Adipocyte (in vitro differentiated cells): ENCODE measurements around the gene TAOK1.
A peak's percentile ranks its signal among the peaks of the same experiment; 100 is the strongest.

Experiments used
- DNase-seq: peaks from one replicate; pipeline ENCODE4 v3.0.0-alpha.2; 2015; ENCODE audit warnings: low read depth
- H3K27me3 ChIP-seq: replicated peaks from 2 replicates; pipeline ENCODE4 v1.7.0; 2013; ENCODE audit warnings: mild to moderate bottlenecking, low read length, moderate library complexity; ENCODE audit not compliant: control insufficient read depth, insufficient read depth
- H3K36me3 ChIP-seq: 2 replicates; pipeline ENCODE4 v1.7.0; 2013; ENCODE audit warnings: low read length, mild to moderate bottlenecking, moderate library complexity; ENCODE audit not compliant: control insufficient read depth, insufficient read depth, severe bottlenecking
- H3K4me1 ChIP-seq: 2 replicates; pipeline ENCODE4 v1.7.0; 2013; ENCODE audit warnings: mild to moderate bottlenecking, low read length, moderate library complexity; ENCODE audit not compliant: control insufficient read depth, insufficient read depth
- H3K4me3 ChIP-seq: 2 replicates; pipeline ENCODE4 v1.7.0; 2013; ENCODE audit warnings: mild to moderate bottlenecking, low read length, moderate library complexity
- H3K9ac ChIP-seq: 2 replicates; pipeline ENCODE4 v1.7.0; 2013; ENCODE audit warnings: mild to moderate bottlenecking, low read length, moderate library complexity
- H3K9me3 ChIP-seq: 2 replicates; pipeline ENCODE4 v1.7.0; 2013; ENCODE audit warnings: mild to moderate bottlenecking, low read length, moderate library complexity; ENCODE audit not compliant: control insufficient read depth

Gene TAOK1

DNA sequence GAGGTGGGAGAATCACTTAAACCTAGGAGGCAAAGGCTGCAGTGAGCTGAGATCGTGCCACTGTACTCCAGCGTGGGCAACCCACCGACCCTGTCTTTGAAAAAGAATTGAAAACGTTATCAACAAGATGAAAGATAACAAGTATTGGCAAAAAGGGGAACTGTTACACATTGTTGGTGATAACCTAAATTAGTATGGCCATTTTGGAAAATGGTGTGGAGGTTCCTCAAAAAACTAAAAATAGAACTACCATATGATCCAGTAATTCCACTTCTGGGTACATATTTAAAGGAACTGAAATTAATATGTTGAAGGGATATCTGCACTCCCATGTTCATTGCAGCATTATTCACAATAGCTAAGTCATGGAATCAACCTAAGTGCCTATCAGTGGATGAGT lies 115.7 kb downstream of the TAOK1 start:
- peaks cover 78% of the 10 kb centered on the region for H3K36me3 ChIP-seq
- peaks cover 13% of the 10 kb centered on the region for H3K4me1 ChIP-seq

DNA sequence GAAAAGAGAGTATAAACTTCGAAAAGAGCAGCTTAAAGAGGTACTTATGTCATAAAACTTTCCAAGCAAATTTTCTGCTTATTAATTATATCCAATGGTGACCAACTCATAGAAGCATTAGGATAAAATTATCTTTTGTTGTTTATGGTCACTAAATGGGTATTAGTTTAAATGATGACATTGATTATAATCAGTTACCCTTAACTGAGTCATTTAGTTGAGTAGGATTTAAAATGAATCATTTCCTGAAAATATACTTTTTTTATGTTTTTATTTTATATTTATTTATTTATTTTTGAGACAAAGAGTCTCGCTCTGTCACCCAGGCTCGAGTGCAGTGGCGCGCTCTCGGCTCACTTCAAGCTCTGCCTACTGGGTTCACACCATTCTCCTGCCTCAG lies 120.8 kb downstream of the TAOK1 start:
- H3K4me1 ChIP-seq = peaks cover 9% of the 10 kb centered on the region
- no peak overlapping the region for H3K9ac ChIP-seq
- H3K36me3 ChIP-seq = peaks cover 78% of the 10 kb centered on the region
- no peak overlapping the region for H3K4me3 ChIP-seq
- H3K27me3 ChIP-seq = no peaks in the 10 kb centered on the region
- H3K9me3 ChIP-seq = no peaks in the 10 kb centered on the region
- no peak for DNase-seq

More for the DNA sequence above, 115.7 kb downstream of the TAOK1 start:
- H3K9ac ChIP-seq = no peak overlapping the region
- DNase-seq = no peak
- no peak overlapping the region for H3K4me3 ChIP-seq
- no peaks in the 10 kb centered on the region for H3K27me3 ChIP-seq
- no peaks in the 10 kb centered on the region for H3K9me3 ChIP-seq

DNA sequence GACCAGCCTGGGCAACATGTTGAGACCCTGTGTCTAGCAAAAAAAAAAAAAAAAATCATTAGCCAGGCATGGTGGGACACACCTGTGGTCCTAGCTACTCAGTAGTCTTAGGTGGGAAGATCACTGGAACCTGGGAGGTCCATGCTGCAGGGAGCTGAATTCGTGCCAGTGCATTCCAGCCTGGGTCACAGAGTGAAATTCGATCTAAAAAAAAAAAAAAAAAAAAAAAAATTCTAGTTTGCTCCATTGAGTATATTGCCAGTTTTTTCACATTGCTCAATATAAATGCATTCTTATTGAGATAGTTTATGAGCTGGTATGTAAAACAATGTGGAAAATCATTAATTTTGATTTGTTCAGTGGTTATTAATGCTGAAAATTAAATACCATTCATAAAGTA lies 124.6 kb downstream of the TAOK1 start:
- H3K9ac ChIP-seq = no peak overlapping the region
- peaks cover 66% of the 10 kb centered on the region for H3K36me3 ChIP-seq
- peak; percentile 53 for DNase-seq
- no peaks in the 10 kb centered on the region for H3K27me3 ChIP-seq
- peaks cover 9% of the 10 kb centered on the region for H3K4me1 ChIP-seq
- no peaks in the 10 kb centered on the region for H3K9me3 ChIP-seq
- no peak overlapping the region for H3K4me3 ChIP-seq

DNA sequence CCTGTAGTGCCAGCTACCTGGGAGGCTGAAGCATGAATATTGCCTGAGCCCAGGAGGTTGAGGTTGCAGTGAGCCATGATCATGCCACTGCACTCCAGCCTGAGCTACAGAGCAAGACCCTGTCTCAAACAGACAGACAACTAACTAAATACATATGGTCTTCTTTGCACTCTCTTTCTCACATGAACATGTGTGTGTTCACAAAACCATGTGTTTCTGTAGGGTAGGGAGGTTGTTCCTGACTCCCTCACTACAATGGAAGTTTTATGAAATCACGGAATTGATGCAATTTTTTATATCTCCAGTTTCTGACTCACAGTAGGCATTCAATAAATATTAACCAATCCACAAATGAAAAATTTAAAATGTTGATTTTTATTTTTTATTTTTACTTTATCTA lies 128.2 kb downstream of the TAOK1 start:
- no peak for DNase-seq
- no peaks in the 10 kb centered on the region for H3K27me3 ChIP-seq
- no peaks in the 10 kb centered on the region for H3K9me3 ChIP-seq
- H3K36me3 ChIP-seq = peaks cover 61% of the 10 kb centered on the region
- no peak overlapping the region for H3K4me3 ChIP-seq
- H3K9ac ChIP-seq = no peak overlapping the region
- peaks cover 9% of the 10 kb centered on the region for H3K4me1 ChIP-seq

DNA sequence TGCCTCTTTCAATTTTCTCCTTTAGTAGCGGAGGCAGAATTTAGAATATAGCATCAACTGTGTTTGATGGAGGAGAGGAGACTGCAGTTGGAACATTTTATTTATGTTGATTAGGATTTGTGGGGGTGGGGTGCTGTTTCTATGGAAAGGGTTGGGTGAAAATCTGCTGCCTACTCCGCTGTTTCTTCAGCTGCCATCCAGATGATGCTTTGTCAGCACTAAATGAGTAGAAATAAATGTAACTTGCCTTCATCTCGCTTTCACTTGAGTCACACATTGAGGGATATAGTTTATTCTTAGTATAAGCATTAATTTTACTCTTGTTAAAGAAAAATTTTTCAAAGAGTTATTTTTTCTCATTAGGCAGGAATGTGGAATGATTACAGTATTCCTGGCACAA lies 134.5 kb downstream of the TAOK1 start:
- no peaks in the 10 kb centered on the region for H3K27me3 ChIP-seq
- no peak overlapping the region for H3K4me3 ChIP-seq
- H3K9me3 ChIP-seq = no peaks in the 10 kb centered on the region
- H3K9ac ChIP-seq = no peak overlapping the region
- no peaks in the 10 kb centered on the region for H3K4me1 ChIP-seq
- peaks cover 65% of the 10 kb centered on the region for H3K36me3 ChIP-seq
- DNase-seq = no peak

DNA sequence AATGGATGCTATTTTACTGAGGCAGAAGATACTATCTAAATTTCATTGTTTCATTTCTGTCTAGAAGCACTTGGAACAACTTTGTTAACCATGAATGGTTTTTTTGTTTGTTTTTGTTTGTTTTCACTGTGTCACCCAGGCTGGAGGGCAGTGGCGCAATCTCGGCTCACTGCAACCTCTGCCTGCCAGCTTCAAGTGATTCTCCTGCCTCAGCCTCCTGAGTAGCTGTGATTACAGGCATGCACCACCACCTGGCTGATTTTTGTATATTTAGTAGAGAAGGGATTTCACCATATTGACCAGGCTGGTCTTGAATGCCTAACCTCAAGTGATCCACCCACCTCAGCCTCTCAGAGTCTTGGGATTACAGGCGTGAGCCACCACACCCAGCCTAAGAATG lies 136.2 kb downstream of the TAOK1 start:
- Histone ChIP-seq H3K36me3 (peaks cover 63% of the 10 kb centered on the region), H3K27me3 (no peaks in the 10 kb centered on the region), H3K9me3 (no peaks in the 10 kb centered on the region), H3K4me1 (no peaks in the 10 kb centered on the region), H3K9ac (no peak overlapping the region), H3K4me3 (no peak overlapping the region)
- DNase-seq = peak; percentile 31

DNA sequence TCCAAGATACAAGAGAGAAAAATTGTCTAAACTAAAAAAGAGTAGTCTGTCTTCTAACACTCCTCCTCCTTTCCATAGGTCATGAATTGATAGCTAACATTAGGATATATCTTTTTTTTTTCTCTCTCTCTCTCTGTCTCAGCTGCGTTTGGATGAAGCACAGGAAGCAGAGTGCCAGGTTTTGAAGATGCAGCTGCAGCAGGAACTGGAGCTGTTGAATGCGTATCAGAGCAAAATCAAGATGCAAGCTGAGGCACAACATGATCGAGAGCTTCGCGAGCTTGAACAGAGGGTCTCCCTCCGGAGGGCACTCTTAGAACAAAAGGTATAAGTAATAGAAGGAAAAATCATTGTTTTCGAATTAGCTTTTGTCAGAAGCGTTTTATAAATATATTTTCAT lies 143.8 kb downstream of the TAOK1 start:
- H3K36me3 ChIP-seq = peaks cover 62% of the 10 kb centered on the region

DNA sequence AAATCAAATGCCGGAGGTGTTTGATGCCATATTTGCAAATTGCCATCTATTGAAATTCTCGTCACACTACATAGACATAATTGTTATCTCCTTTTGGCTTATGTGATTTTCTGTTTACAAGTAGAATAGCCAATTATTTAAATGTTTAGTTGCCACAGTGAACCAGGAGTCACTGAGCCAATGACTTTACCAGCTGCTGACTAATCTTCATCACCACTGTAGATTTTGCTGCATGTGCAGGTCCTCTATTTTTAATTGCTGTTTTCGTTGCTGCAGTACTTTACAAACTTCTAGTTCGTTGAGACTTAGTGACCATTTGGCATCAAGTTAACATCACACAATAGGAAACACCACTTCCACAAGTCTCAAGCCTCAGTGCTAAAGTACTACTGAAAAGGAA lies 153.9 kb downstream of the TAOK1 start:
- H3K4me3 ChIP-seq = no peak overlapping the region
- peaks cover 48% of the 10 kb centered on the region for H3K36me3 ChIP-seq
- H3K27me3 ChIP-seq = no peaks in the 10 kb centered on the region
- no peak overlapping the region for H3K9ac ChIP-seq
- no peaks in the 10 kb centered on the region for H3K9me3 ChIP-seq
- peaks cover 15% of the 10 kb centered on the region for H3K4me1 ChIP-seq
- DNase-seq = no peak

More for the DNA sequence above, 143.8 kb downstream of the TAOK1 start:
- Histone ChIP-seq H3K4me1 (no peaks in the 10 kb centered on the region), H3K9me3 (no peaks in the 10 kb centered on the region), H3K27me3 (no peaks in the 10 kb centered on the region), H3K4me3 (no peak overlapping the region), H3K9ac (no peak overlapping the region)
- no peak for DNase-seq

DNA sequence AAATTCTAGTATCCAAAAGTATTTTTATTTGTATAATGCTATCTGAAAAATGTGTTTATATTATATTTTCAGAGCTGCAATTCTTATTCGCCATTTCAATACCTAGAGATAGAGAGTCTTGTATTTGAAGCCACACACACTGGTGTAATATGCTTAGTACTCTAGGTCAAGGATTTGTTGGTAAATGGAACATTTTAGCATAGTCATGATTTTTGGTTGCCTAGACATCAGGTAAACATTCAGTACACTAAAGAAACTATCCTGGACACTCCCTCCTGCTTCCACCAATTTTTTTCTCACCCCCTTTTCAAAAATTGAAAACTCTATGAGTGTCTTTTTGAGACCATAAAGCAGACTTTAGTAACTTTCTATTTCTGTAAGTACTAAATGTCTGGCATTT lies 155.9 kb downstream of the TAOK1 start:
- no peaks in the 10 kb centered on the region for H3K9me3 ChIP-seq
- DNase-seq = peak; percentile 34
- no peak overlapping the region for H3K4me3 ChIP-seq
- H3K27me3 ChIP-seq = no peaks in the 10 kb centered on the region
- peaks cover 36% of the 10 kb centered on the region for H3K36me3 ChIP-seq
- peaks cover 26% of the 10 kb centered on the region for H3K4me1 ChIP-seq
- no peak overlapping the region for H3K9ac ChIP-seq

DNA sequence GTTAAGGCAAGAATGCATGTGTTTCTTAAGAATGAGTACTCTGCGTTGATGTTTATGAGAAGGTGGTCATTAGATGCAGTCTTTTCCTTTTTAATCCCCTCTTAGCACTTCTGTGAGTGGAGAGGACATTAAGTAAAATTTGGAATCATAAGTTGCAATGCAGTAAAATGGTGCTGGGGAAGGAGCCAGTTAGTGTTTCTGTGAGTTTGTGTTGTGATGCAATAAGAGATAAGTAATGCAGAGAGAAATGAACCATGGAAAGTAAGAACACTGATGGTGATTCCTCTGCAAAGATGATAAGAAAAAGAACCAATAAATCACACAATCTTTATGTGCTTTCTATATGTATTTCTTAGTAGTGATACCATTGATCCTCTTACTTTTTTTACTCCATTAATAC lies 156.7 kb downstream of the TAOK1 start:
- Histone ChIP-seq H3K4me1 (peaks cover 26% of the 10 kb centered on the region), H3K9ac (no peak overlapping the region), H3K27me3 (no peaks in the 10 kb centered on the region), H3K9me3 (no peaks in the 10 kb centered on the region), H3K4me3 (no peak overlapping the region), H3K36me3 (peaks cover 35% of the 10 kb centered on the region)
- peak; percentile 52 for DNase-seq

DNA sequence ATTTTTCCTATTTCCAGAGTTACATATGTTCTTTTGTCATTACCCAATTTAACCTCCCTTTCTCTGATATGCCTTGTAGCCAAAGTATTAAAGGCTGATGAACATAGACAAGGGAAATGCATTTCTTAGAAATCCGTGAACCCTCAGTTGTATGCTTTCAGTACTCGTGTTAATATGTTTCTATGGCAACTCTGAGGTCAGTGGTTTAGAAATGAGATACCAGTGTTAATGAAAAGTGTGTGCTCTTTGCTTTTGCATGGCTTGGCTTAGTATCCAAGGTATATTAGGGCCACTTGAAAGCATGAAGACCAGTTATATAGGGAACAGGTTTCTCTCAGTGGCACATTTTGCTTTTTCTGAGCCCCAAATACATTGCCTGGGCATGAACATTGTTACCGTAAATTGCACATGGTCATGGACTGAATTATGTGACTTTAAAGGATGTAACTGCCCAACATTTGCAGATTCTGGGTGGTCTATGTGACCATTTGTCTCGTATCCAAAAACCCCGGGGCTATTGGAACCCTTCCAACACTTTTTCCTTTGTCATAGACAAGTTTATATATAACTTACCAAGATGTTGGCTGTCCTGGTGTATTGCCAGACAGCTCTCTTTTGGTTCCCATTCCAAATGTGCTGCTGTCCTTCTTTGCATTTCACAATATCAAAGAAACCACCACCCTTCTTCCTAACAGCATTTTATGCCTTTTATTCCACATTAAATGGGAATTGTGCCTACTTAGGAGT lies 159.2 kb downstream of the TAOK1 start:
- DNase-seq = peak; percentile 64
- H3K27me3 ChIP-seq = no peaks in the 10 kb centered on the region
- peaks cover 13% of the 10 kb centered on the region for H3K36me3 ChIP-seq
- H3K4me3 ChIP-seq = no peak overlapping the region
- no peak overlapping the region for H3K9ac ChIP-seq
- H3K4me1 ChIP-seq = peaks cover 26% of the 10 kb centered on the region
- no peaks in the 10 kb centered on the region for H3K9me3 ChIP-seq

DNA sequence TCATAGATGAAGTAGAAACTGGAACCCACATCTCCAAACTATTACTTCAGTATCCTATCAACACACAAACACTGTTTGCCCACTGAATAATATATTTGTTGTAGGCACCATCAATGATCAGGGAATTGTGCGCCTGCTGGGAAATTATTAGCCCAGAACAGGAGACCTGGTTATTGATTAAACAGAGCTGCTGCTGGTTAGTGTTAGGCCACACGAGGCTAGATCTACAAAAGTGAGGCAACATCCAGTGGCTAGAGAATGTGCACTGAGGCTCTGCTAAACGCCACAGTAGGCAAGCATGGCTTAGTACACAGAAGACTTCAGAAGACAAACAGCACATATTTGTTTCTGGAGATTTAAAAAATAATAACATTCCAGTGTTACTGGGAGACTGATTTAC lies 165.7 kb downstream of the TAOK1 start:
- no peaks in the 10 kb centered on the region for H3K9me3 ChIP-seq
- no peaks in the 10 kb centered on the region for H3K27me3 ChIP-seq
- no peak overlapping the region for H3K9ac ChIP-seq
- no peak for DNase-seq
- peaks cover 12% of the 10 kb centered on the region for H3K4me1 ChIP-seq
- H3K36me3 ChIP-seq = peaks cover 14% of the 10 kb centered on the region
- H3K4me3 ChIP-seq = no peak overlapping the region
